KOPT-K1 (cell line): ENCODE data around the gene MAPRE2.
"Not testable (repeated sequence)": the region's sequence is repeated elsewhere in the genome, so short reads cannot be mapped to it uniquely, and the experiment has no call there.

Experiments
- H3K27ac ChIP-seq: fragments of 200-600 bp; sonication (generic); 2 replicates; pipeline ENCODE4 v1.5.1; 2016; ENCODE audit warnings: antibody characterized with exemption, mild to moderate bottlenecking, low read depth, low read length; ENCODE audit not compliant: poor library complexity, severe bottlenecking
- H3K36me3 ChIP-seq: fragments of 200-600 bp; sonication (generic); 2 replicates; pipeline ENCODE4 v1.5.1; 2017; ENCODE audit warnings: antibody characterized with exemption, mild to moderate bottlenecking, low read length, moderate library complexity; ENCODE audit not compliant: insufficient read depth
- H3K9me3 ChIP-seq: fragments of 200-600 bp; sonication (generic); 2 replicates; pipeline ENCODE4 v1.5.1; 2017; ENCODE audit warnings: antibody characterized with exemption, low read length, mild to moderate bottlenecking; ENCODE audit not compliant: insufficient read depth, poor library complexity, severe bottlenecking

The MAPRE2 gene

DNA sequence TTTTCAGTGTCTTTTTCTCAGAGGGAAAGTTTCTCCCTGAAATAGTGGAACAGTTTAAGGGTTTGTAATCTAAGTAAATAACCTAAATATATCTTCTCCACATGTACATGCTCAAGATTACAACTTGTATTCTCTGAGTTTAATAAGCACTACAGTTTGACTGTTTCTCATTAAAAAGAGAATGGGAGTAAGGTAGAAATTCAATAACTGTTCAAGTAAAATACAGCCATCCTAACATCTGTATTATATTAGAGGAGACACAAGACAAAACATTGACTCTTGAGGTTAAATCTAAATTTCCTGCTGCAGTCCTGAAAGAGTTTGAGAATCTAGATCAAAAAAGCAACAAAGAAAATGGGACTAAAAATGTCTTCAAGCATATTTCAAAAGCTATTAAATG is 126.6 kb downstream of the MAPRE2 start:
- Histone ChIP-seq H3K9me3 (no peaks in the 10 kb centered on the region), H3K27ac (no peak overlapping the region), H3K36me3 (no peaks in the 10 kb centered on the region)

DNA sequence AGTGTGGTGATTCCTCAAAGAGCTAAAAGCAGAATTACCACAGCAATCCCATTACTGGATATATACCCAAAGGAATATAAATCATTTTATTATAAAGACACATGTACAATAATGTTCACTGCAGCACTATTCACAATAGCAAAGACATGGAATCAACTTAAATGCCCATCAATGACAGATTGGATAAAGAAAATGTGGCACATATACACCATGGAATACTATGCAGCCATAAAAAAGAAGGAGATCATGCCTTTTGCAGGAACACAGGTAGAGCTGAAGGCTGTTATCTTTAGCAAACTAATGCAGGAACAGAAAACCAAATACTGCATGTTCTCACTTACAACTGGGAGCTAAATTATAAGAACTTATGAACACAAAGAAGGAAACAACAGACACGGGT is 129.1 kb downstream of the MAPRE2 start:
- not testable (repeated sequence) for H3K27ac ChIP-seq, H3K36me3 ChIP-seq, H3K9me3 ChIP-seq

DNA sequence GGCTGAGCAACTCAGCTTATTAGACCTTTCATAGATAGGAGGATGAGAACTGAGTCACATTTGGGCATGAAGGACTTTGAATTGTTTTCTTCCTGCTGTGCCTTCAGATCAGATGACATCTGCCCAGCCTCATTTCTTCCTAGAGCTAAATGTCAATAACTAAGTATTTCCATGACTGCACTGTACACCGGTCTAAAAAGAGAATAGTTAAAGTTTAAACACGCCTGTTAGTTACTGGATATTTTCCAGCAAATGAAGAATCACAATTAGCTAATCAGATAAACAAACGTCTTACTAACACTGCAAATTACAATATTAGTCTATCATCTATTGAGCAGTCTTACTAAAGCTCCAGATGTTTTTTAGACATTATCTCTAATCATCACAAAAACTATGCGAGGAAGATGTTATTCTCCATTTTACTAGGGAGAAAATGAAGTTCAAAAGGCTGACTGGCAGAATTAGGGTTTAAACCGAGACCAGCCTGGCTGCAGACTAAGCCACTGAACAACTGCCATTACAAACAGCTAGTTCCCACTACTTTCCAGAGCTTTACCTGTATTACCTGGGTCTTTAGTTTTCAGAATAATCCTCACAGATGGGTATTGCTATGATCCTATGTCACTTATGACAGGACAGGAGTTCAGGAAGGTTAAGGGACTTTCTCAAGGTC is 130.2 kb downstream of the MAPRE2 start:
- H3K36me3 ChIP-seq = no peaks in the 10 kb centered on the region
- H3K27ac ChIP-seq = no peak overlapping the region
- peaks cover under 1% of the 10 kb centered on the region for H3K9me3 ChIP-seq

DNA sequence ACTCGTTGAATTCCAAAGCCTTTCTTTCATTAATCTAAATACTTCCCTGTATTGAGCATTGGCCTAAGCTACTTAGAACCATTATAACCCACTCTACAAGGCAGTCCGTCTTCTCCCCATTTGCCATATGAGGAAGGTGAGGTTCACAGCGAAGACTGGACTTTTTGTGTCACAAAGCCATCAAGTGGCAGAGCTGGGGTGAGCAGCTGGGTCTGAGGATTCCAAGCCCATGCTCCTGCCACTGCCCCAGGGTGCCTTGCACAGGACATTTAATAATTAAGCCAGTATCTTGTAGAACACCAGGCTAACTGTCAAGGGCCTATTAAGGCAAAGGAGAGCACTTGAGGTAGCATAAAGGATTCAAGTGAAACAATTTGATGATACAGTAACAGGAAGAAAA is 130.8 kb downstream of the MAPRE2 start:
- H3K9me3 ChIP-seq = peaks cover 6% of the 10 kb centered on the region
- H3K27ac ChIP-seq = no peak overlapping the region
- H3K36me3 ChIP-seq = no peaks in the 10 kb centered on the region

DNA sequence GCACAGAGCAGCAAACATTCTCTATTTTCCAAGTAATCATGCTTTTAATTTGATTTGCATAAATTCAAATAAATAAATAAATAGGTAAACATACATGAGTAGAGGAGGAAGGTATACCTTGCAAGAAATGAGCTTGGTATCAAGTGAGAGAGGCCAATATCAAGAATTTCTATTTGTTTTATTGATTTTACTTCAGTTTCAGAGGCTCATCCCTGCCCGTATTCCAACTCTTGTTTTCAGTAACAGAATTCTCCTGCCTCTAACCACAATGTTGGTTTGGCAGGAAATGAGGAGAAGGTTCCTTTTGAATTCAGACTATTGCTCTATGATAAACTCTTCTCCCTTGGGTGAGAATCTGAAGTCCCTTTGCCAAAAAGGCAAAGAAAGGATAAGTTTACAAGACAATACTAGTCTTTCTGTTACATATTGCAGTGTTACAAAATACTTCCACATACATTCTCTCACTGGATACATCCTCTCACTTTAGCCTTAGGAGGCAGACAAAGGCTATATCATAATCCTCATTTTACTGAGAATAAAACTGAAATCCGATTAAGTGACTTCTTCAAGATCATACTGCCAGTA is 131.3 kb downstream of the MAPRE2 start:
- no peaks in the 10 kb centered on the region for H3K36me3 ChIP-seq
- peaks cover 8% of the 10 kb centered on the region for H3K9me3 ChIP-seq
- H3K27ac ChIP-seq = no peak overlapping the region

DNA sequence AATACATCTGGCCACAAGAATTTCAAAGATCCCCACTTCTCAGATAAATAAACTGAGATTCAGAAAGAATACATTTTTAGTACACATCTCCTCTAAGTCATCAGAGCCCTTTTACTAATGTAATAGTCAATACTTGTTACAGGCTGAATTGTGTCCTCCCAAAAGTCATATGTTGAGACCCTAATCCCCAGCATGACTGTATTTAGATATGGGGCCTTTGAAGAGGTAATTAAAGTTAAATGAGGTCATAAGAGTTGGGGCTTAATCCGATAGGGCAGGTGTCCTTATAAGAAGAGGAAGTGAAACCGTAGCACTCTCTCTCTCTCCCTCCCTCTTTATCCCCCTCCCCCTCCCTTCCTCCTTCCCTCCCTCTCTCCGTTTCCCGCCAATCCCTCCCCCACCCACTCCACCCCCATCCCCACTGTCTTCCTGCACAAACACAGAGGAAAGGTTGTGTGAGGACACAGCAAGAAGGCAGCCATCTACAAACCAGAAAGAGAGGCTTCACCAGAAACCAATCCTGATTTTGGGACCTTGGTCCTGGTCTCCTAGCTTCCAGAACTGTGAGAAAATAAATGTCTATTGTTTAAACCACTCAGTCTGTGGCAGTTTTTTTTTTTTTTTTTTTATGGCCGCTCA is 133.0 kb downstream of the MAPRE2 start:
- H3K27ac ChIP-seq = no peak overlapping the region
- peaks cover 8% of the 10 kb centered on the region for H3K9me3 ChIP-seq
- H3K36me3 ChIP-seq = no peaks in the 10 kb centered on the region

DNA sequence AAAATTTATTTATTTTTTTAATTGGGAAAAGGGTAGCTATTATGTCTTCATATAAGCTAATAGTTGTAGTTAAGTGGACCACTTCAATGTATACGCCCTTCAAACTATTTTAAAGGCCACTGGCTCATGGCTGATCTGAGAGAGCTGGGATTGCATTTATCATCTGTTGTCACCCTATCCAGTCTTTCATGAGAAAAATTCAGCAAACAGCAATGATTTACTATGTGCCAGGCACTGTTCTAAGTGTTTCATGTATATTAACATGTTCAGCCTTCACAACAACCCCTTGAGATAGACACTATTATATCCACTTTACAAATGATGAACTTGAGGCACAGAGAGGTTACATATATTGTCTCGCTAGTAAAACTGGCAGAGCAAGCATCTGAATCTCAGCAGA is 133.5 kb downstream of the MAPRE2 start:
- H3K27ac ChIP-seq = no peak overlapping the region
- peaks cover 8% of the 10 kb centered on the region for H3K9me3 ChIP-seq
- no peaks in the 10 kb centered on the region for H3K36me3 ChIP-seq

DNA sequence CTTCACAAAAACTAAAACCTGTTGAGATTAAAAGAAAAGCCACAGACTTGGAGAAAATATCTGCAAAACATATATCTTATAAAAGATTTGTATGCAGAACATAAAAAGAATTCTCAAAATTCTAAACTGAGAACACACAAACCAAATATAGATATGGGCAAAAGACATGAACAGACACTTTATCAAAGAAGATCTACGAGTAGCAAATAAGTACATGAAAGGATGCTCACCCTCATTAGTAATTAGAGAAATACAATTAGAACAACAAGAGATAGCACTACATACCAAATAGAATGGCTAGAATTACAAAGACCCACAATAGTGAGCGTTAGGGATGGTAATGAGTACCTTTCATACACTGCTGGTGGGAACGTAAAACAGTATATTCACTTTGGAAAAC is 135.7 kb downstream of the MAPRE2 start:
- H3K36me3 ChIP-seq = no peaks in the 10 kb centered on the region
- H3K9me3 ChIP-seq = peaks cover 8% of the 10 kb centered on the region
- no peak overlapping the region for H3K27ac ChIP-seq

DNA sequence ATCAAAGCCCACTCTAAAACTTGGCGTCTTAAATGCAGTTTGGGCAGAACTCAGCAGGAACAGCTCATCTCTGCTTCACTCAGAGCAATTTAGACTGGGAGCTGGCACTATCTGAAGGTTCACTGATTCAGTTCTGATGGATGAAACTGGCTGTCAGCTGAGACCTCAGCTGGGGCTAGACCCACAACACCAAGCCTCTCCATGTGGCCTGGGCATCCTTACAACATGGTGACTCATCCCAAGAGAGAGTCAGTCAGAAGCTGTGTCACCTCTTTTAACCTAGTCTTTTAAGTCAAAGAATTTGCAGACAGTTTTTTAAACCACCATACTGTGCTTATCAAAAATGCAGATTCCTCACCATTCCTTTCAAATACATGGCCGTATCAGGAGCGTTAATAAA is 137.0 kb downstream of the MAPRE2 start:
- Histone ChIP-seq H3K36me3 (no peaks in the 10 kb centered on the region), H3K27ac (no peak overlapping the region), H3K9me3 (peaks cover 8% of the 10 kb centered on the region)

DNA sequence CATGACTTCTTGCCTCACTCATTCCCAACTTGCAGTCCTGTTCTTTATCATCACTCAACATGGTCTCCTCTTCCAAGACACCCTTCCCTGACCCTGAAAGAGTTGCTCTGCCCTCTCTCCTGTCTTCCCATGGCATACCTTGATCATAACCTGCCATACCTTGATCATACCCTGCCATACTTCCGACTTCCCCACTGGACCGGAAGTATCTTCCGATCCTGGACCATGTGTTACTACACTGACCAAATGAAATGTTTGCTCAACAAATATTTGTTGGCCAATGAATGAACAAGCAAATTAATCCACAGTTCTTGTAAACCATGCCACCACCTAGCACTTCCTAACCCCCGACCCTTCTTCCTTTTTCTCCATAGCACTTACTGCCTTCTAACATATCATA is 138.7 kb downstream of the MAPRE2 start:
- H3K36me3 ChIP-seq = no peaks in the 10 kb centered on the region
- no peak overlapping the region for H3K27ac ChIP-seq
- H3K9me3 ChIP-seq = peaks cover 8% of the 10 kb centered on the region

DNA sequence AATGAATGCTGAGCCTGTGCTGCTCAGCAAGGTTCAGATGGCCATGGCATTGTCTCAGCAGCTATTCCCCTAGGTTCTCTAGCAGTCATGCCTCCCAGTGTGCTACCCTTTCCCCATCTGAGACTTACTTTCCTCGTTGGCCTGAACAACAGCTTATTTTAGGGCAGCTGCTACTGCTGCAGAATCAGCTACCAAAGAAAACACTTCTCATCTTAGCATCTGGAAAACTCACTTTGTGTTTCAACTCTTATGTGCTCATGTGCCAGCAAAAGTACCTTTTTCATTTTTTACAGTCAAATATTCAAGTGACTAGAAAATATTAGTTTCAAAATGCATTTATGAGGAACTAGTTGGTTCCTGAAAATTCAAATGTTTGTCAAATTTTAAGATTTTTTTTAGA is 139.2 kb downstream of the MAPRE2 start:
- H3K9me3 ChIP-seq = peaks cover 8% of the 10 kb centered on the region
- no peaks in the 10 kb centered on the region for H3K36me3 ChIP-seq
- H3K27ac ChIP-seq = no peak overlapping the region

DNA sequence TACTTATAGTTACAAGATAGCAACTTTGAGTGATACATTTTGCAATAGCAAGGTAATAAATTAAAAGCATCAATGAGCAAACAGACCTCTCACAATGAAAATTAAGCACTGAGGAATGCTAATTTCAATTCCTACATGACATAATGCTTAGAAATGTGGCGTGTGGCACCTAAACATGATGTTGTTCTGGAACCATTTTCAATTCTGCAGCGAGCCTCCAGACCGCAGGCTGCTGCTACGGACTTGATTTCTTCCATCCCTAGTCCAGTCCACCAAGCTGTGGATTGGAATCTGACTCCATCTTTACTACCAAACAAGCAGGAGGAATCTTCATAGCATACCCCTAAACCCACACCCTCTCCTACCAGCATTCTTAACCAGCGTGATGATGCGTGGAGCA is 140.9 kb downstream of the MAPRE2 start:
- no peak overlapping the region for H3K27ac ChIP-seq
- H3K36me3 ChIP-seq = no peaks in the 10 kb centered on the region
- H3K9me3 ChIP-seq = peaks cover under 1% of the 10 kb centered on the region

DNA sequence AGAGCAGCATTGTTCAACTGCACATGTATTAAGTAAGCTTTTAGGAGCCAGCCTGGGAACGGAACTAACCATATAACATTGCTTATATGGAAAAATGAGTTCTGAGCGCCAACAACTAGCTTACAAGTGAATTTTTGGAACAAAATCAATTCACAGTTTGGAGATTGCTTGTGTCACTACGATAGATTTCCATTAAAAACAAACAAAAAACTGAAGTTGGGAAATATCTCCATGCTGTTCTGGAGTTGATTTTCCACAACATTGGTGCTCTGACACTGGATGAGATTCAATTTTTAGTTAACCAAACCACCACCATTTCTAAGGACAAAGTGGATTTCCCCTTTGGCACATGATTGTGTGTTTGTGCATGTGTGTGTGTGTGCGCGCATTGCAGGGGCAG is 142.7 kb downstream of the MAPRE2 start:
- H3K27ac ChIP-seq = no peak overlapping the region
- H3K9me3 ChIP-seq = no peaks in the 10 kb centered on the region
- no peaks in the 10 kb centered on the region for H3K36me3 ChIP-seq

DNA sequence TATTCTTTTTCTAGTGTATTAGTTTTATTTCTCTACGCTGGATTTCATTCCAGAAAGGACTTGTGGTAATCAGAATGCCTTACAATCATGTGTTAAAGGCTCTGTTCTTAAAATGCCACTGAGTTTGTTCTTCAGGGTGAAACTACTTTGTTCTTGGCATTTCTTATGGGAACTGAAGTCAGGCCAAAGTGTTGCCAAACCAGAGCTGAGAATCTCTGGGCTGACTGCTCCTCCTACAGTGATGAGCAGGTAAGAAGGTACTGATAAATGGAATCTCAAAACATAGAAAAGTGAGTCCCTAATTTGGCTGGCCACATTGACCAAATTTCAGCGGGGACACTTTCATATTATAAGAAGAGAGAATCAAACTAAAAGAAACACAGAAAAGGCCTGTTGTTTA is 144.6 kb downstream of the MAPRE2 start:
- no peak overlapping the region for H3K27ac ChIP-seq
- H3K36me3 ChIP-seq = no peaks in the 10 kb centered on the region
- no peaks in the 10 kb centered on the region for H3K9me3 ChIP-seq

DNA sequence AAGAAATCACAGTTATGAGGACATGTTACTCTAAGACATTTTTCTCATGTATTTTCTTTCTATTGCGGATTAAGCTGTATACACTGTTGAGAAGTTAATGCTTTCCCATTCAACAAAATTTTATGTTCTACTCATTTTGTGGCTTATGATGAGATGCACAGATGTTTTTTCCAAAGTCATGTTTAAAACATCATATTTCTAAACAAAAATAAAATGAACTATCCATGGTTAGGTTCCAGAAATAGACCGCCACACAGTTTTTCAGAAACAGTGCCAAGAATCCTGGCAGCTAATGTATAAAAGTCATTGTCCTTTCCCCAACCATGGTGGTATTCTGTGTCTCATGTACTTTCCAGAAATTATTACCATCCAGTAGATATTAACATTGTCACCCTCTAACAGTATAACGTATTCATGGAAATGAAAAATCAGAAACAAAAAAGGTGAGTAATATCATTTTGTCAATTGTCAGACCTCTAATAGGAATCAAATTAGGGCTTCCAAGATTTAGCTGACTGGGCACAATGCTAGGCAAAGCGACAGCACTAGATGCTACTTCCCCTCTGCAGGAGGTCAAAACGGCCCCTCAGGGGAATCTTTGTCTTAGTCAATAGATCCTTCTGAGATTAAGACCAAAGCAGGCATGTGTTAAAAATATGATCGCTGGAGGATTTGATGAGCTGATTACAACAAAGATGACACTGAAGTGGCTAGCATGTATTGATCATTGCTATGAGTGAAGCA is 145.2 kb downstream of the MAPRE2 start:
- H3K27ac ChIP-seq = no peak overlapping the region

More for the DNA sequence above, 145.2 kb downstream of the MAPRE2 start:
- Histone ChIP-seq H3K9me3 (no peaks in the 10 kb centered on the region), H3K36me3 (no peaks in the 10 kb centered on the region)
